ENCODE measurements around the gene CCN5.

GRCh38 chr20:44756011-44756688, 41.0 kb downstream of the CCN5 start:
- no peak for TF ChIP-seq JUND (IDR thresholded peaks at IDR 0.05; ENCODE audit: low read length)
- TF ChIP-seq FOSL1 (IDR thresholded peaks at IDR 0.05; ENCODE audit: insufficient read depth, low read depth, low read length) = no peak
- peak in 2 of 3 experiments; percentile 19 to 34; a peak in 3 of 4 replicates for TF ChIP-seq CTCF (IDR thresholded peaks at IDR 0.05; ENCODE audit: control extremely low read depth in 1 of 3, insufficient read depth in 1 of 3, low read depth in 1 of 3, low read length in 3 of 3)
- no peak for TF ChIP-seq POLR2A (IDR thresholded peaks at IDR 0.05; ENCODE audit: control extremely low read depth in 1 of 2, low read depth in 2 of 2, low read length in 2 of 2)
- no peak for TF ChIP-seq RAD21 (IDR thresholded peaks at IDR 0.05 in 1 of 2, conservative IDR thresholded peaks at IDR 0.05 in 1 of 2; ENCODE audit: low read depth in 2 of 2, low read length in 2 of 2)
- TF ChIP-seq CHD2 (IDR thresholded peaks at IDR 0.05; ENCODE audit: low read length) = no peak
- TF ChIP-seq SRF (IDR thresholded peaks at IDR 0.05; ENCODE audit: low read depth, low read length) = no peak
- TF ChIP-seq GABPA (IDR thresholded peaks at IDR 0.05; ENCODE audit: borderline replicate concordance, insufficient read depth, low read length) = no peak
- TF ChIP-seq JUN (IDR thresholded peaks at IDR 0.05; ENCODE audit: low read depth, low read length) = no peak
- TF ChIP-seq POLR2AphosphoS5 (IDR thresholded peaks at IDR 0.05; ENCODE audit: low read depth, low read length) = no peak
- no peak for TF ChIP-seq EP300 (IDR thresholded peaks at IDR 0.05; ENCODE audit: borderline replicate concordance in 1 of 2, low read depth in 2 of 2, low read length in 2 of 2)
- TF ChIP-seq RFX5 (IDR thresholded peaks at IDR 0.05; ENCODE audit: borderline replicate concordance, low read depth, low read length) = no peak
- no peak for TF ChIP-seq EZH2 (IDR thresholded peaks at IDR 0.05; ENCODE audit: low read depth, low read length, severe bottlenecking)

All from H1 (cell line).